ENCODE results near the gene PLA1A.

DNA sequence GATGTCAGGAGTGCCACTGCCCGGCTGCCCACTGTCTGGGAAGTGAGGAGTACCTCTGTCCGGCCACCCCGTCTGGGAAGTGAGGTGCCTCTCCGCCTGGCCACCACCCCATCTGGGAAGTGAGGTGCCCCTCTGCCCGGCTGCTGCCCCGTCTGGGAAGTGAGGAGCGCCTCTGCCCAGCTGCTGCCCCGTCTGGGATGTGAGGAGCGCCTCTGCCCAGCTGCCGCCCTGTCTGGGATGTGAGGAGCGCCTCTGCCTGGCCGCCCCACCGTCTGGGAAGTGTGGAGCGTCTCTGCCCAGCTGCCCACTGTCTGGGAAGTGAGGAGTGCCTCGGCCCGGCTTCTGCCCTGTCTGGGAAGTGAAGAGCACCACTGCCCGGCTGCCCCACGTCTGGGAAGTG lies 76.2 kb downstream of the PLA1A start:
- TF ChIP-seq POLR2A (IDR thresholded peaks at IDR 0.05; ENCODE audit: low read length) (no peak), GATA1 (IDR thresholded peaks at IDR 0.05; ENCODE audit: low read depth, low read length) (no peak)

Data from erythroblast (primary cell).